ENCODE data around the gene NAT16.
A peak's percentile ranks its signal among the peaks of the same experiment; 100 is the strongest.
"Not testable (repeated sequence)": the region's sequence is repeated elsewhere in the genome, so short reads cannot be mapped to it uniquely, and the experiment has no call there.

Gene NAT16

GRCh38 chr7:101201695-101202602, 21.9 kb upstream of the NAT16 start:
- intact Hi-C loops (cut with DNase I; ENCODE audit: low total_unique reads), result no loop called here
- no peak for DNase-seq
- no peaks in the 10 kb centered on the region for H3K9me3 ChIP-seq
- H3K4me3 ChIP-seq, result peak overlapping the region in 1 of 2 donors; percentile 10
- no peak overlapping the region for H3K27ac ChIP-seq
- peaks cover 0 to 11% (median 9%) of the 10 kb centered on the region in 4 donors for H3K4me1 ChIP-seq
- no peak for TF ChIP-seq CTCF (IDR thresholded peaks at IDR 0.05)
- H3K36me3 ChIP-seq, result peaks cover 0 to 12% (median 10%) of the 10 kb centered on the region in 3 donors
- H3K27me3 ChIP-seq, result peaks cover 0 to 55% of the 10 kb centered on the region in 2 donors

- H3K27me3 ChIP-seq, result peaks cover 0 to 64% of the 10 kb centered on the region in 2 donors
- intact Hi-C loops (cut with DNase I; ENCODE audit: low total_unique reads), result no loop called here
- H3K27ac ChIP-seq, result no peak within 1 kb of the TSS
- no peak for TF ChIP-seq CTCF (IDR thresholded peaks at IDR 0.05)
- H3K36me3 ChIP-seq, result peaks cover 0 to 3% (median 1%) of the 10 kb centered on the region in 3 donors
- DNase-seq, result no peak
- no peaks in the 10 kb centered on the region for H3K9me3 ChIP-seq
- peaks cover 0 to 11% (median 9%) of the 10 kb centered on the region in 4 donors for H3K4me1 ChIP-seq
- peak within 1 kb of the TSS in 1 of 2 donors; percentile 10 for H3K4me3 ChIP-seq
Measured at GRCh38 chr7:101200862-101201599, 20.9 kb upstream of the NAT16 start, which contains the start of gene MOGAT3. Gene MOGAT3, minus strand, starts transcription at chr7:101201036. Its CDS starts 182 bp downstream, at chr7:101200854.

- H3K4me3 ChIP-seq, result no peak overlapping the region
- intact Hi-C loops (cut with DNase I; ENCODE audit: low total_unique reads), result no loop called here
- no peak for TF ChIP-seq CTCF (IDR thresholded peaks at IDR 0.05)
- H3K27ac ChIP-seq, result no peak overlapping the region
- peaks cover 0 to 70% of the 10 kb centered on the region in 2 donors for H3K27me3 ChIP-seq
- no peaks in the 10 kb centered on the region for H3K36me3 ChIP-seq
- DNase-seq, result no peak
- peaks cover 0 to 11% (median 9%) of the 10 kb centered on the region in 4 donors for H3K4me1 ChIP-seq
- no peaks in the 10 kb centered on the region for H3K9me3 ChIP-seq
Measured at GRCh38 chr7:101200504-101200861, 20.4 kb upstream of the NAT16 start.

GRCh38 chr7:101199522-101199921, 19.4 kb upstream of the NAT16 start:
- DNase-seq, H3K27ac ChIP-seq, H3K4me3 ChIP-seq, H3K36me3 ChIP-seq, H3K9me3 ChIP-seq: not testable (repeated sequence)
- H3K4me1 ChIP-seq, result peaks cover 0 to 11% (median 9%) of the 10 kb centered on the region in 4 donors
- peaks cover 0 to 78% of the 10 kb centered on the region in 2 donors for H3K27me3 ChIP-seq
- intact Hi-C loops (cut with DNase I; ENCODE audit: low total_unique reads), result loop anchor here (10.0 kb wide), 2 partner anchors 55 to 125 kb away; no protein-coding TSS in a partner anchor

GRCh38 chr7:101198476-101198875, 18.4 kb upstream of the NAT16 start:
- no peak overlapping the region for H3K27ac ChIP-seq
- no peaks in the 10 kb centered on the region for H3K9me3 ChIP-seq
- DNase-seq, result no peak
- H3K27me3 ChIP-seq, result peaks cover 0 to 83% of the 10 kb centered on the region in 2 donors
- no peak for TF ChIP-seq CTCF (IDR thresholded peaks at IDR 0.05)
- H3K4me3 ChIP-seq, result no peak overlapping the region
- H3K36me3 ChIP-seq, result no peaks in the 10 kb centered on the region
- peaks cover 0 to 11% (median 9%) of the 10 kb centered on the region in 4 donors for H3K4me1 ChIP-seq
- intact Hi-C loops (cut with DNase I; ENCODE audit: low total_unique reads), result loop anchor here (10.0 kb wide), 2 partner anchors 54 to 124 kb away; no protein-coding TSS in a partner anchor
